LNCAP (cell line): ENCODE results near the gene RBM10.

Experiments used
- CTCF ChIP-seq: fragments of 450-650 bp; IDR thresholded peaks from 2 replicates; pipeline ENCODE4 v1.5.1; 2017; ENCODE audit warnings: mild to moderate bottlenecking

RBM10 gene

GRCh38 chrX:47235691-47236103 is 90.7 kb downstream of the RBM10 start:
- no peak for TF ChIP-seq CTCF
